ENCODE measurements around the gene NDUFS3. TPM values are rescaled to one million over a fixed set of nuclear protein-coding genes. Genes with fewer than 3 reads are reported as not detected.

NDUFS3 gene
- total and polyA plus RNA-seq, 2 of the 13 experiments (the other 11 are each of a cell fraction or from before 2014, with no cell fraction given) = 151 to 184 TPM

- TF ChIP-seq PRDM10 (CRISPR knock-in tag; IDR thresholded peaks at IDR 0.05; ENCODE audit: low read depth) (peak; percentile 95), ARID2 (CRISPR knock-in tag; IDR thresholded peaks at IDR 0.05; ENCODE audit: borderline replicate concordance) (peak; percentile 86; the same call in 1 of the 2 replicates), HDAC2 (CRISPR knock-in tag; IDR thresholded peaks at IDR 0.05) (no peak), KAT2B (IDR thresholded peaks at IDR 0.05; ENCODE audit: borderline replicate concordance, low read depth, low read length) (no peak), ZNF354B (CRISPR knock-in tag; IDR thresholded peaks at IDR 0.05) (no peak), ZNF710 (CRISPR knock-in tag; IDR thresholded peaks at IDR 0.05; ENCODE audit: borderline replicate concordance) (0 out of 2 replicates have a peak, but pooled peaks have one; percentile 35), ZNF781 (CRISPR knock-in tag; IDR thresholded peaks at IDR 0.05; ENCODE audit: borderline replicate concordance, not compliant biosample characterization) (peak; percentile 15), MYC (CRISPR knock-in tag; IDR thresholded peaks at IDR 0.05; ENCODE audit: borderline replicate concordance) (peak; percentile 77; the same call in 1 of the 2 replicates), ZNF761 (CRISPR knock-in tag; conservative IDR thresholded peaks at IDR 0.05) (0 out of 2 replicates have a peak, but pooled peaks have one; percentile 26), BHLHE40 (IDR thresholded peaks at IDR 0.05; ENCODE audit: low read length) (no peak), ZBTB37 (CRISPR knock-in tag; IDR thresholded peaks at IDR 0.05) (no peak), HOXA7 (CRISPR knock-in tag; IDR thresholded peaks at IDR 0.05) (no peak), ZNF251 (CRISPR knock-in tag; IDR thresholded peaks at IDR 0.05) (peak; percentile 42; the same call in 1 of the 2 replicates), ZNF33A (CRISPR knock-in tag; IDR thresholded peaks at IDR 0.05; ENCODE audit: borderline replicate concordance) (no peak), MLXIP (CRISPR knock-in tag; IDR thresholded peaks at IDR 0.05; ENCODE audit: borderline replicate concordance) (no peak), GABPB1 (CRISPR knock-in tag; IDR thresholded peaks at IDR 0.05) (peak; percentile 85)
- TF ChIP-seq, protein P1, sequence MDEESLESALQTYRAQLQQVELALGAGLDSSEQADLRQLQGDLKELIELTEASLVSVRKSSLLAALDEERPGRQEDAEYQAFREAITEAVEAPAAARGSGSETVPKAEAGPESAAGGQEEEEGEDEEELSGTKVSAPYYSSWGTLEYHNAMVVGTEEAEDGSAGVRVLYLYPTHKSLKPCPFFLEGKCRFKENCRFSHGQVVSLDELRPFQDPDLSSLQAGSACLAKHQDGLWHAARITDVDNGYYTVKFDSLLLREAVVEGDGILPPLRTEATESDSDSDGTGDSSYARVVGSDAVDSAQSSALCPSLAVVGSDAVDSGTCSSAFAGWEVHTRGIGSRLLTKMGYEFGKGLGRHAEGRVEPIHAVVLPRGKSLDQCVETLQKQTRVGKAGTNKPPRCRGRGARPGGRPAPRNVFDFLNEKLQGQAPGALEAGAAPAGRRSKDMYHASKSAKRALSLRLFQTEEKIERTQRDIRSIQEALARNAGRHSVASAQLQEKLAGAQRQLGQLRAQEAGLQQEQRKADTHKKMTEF (CRISPR knock-in tag; IDR thresholded peaks at IDR 0.05) = no peak
Measured at GRCh38 chr11:47587723-47588326, 9.0 kb downstream of the NDUFS3 start (continued).

All from HepG2 (cell line).